NCI-H128 (cell line): Measurements from ENCODE around the gene PHGDH.
"Not testable (repeated sequence)": the region's sequence is repeated elsewhere in the genome, so short reads cannot be mapped to it uniquely, and the experiment has no call there.

ENCODE experiments used
- DNase-seq: peaks from one replicate; lab custom pipeline; 2025; ENCODE audit not compliant: unreplicated experiment; lab: John Stamatoyannopoulos, UW

PHGDH gene

GRCh38 chr1:119786473-119787050, 74.8 kb downstream of the PHGDH start:
- DNase-seq, result not testable (repeated sequence)

GRCh38 chr1:119787776-119788175, 76.0 kb downstream of the PHGDH start:
- no peak for DNase-seq

- no peak for DNase-seq
These were observed 78.9 kb downstream of the PHGDH start for GRCh38 chr1:119790451-119791198.

- no peak for DNase-seq
These were observed 79.6 kb downstream of the PHGDH start for GRCh38 chr1:119791377-119791776.
